A673 (cell line): ENCODE results near the gene TOMM5. TPM values are rescaled to one million over a fixed set of nuclear protein-coding genes. Genes with fewer than 3 reads are reported as not detected.

Source experiments
- BruUV-seq: library from RNA; stranded (reverse); fragments of 400-500 nt; replicated peaks from 2 replicates; lab custom pipeline; 2021; lab: Mats Ljungman, UMichigan
- CTCF ChIA-PET: fragments of 300-600 bp; sonication (Branson Sonifier 250); formaldehyde crosslinking; loops from one replicate; lab custom pipeline; 2022; ENCODE audit warnings: antibody characterized with exemption; lab: Charles Lee
- POLR2A ChIA-PET: fragments of 300-600 bp; sonication (Branson Sonifier 250); formaldehyde crosslinking; loops from one replicate; lab custom pipeline; 2022; ENCODE audit warnings: antibody characterized with exemption; ENCODE audit not compliant: low non-redundant PET; lab: Charles Lee
- DNase-seq: peaks from one replicate; pipeline ENCODE4 v3.0.0-alpha.2; 2015; ENCODE audit warnings: low spot score
- H3K27ac ChIP-seq: fragments of 200-600 bp; sonication (generic); 2 replicates; pipeline ENCODE4 v1.5.1; 2016; ENCODE audit warnings: mixed run types, low read depth, mild to moderate bottlenecking, mixed read lengths, antibody characterized with exemption, low read length; ENCODE audit not compliant: poor library complexity, severe bottlenecking
- H3K27me3 ChIP-seq: fragments of 200-600 bp; sonication (generic); replicated peaks from 2 replicates; pipeline ENCODE4 v1.6.1; 2017; ENCODE audit warnings: mixed run types, low read depth, mild to moderate bottlenecking, mixed read lengths, antibody characterized with exemption, low read length; ENCODE audit not compliant: insufficient read depth, poor library complexity
- H3K36me3 ChIP-seq: fragments of 200-600 bp; sonication (generic); 2 replicates; pipeline ENCODE4 v1.6.1; 2016; ENCODE audit warnings: mixed run types, mild to moderate bottlenecking, mixed read lengths, antibody characterized with exemption, low read length; ENCODE audit not compliant: insufficient read depth, poor library complexity, severe bottlenecking
- H3K4me1 ChIP-seq: fragments of 200-600 bp; sonication (generic); 2 replicates; pipeline ENCODE4 v1.6.1; 2017; ENCODE audit warnings: mixed run types, mild to moderate bottlenecking, mixed read lengths, antibody characterized with exemption, low read length; ENCODE audit not compliant: insufficient read depth, poor library complexity, severe bottlenecking
- H3K4me3 ChIP-seq: fragments of 200-600 bp; sonication (generic); 2 replicates; pipeline ENCODE4 v1.5.1; 2016; ENCODE audit warnings: low read depth, mixed run types, mild to moderate bottlenecking, mixed read lengths, low read length; ENCODE audit not compliant: poor library complexity, severe bottlenecking
- H3K9me3 ChIP-seq: fragments of 200-600 bp; sonication (generic); 2 replicates; pipeline ENCODE4 v1.6.1; 2016; ENCODE audit warnings: mixed run types, low read depth, mild to moderate bottlenecking, mixed read lengths, antibody characterized with exemption, low read length; ENCODE audit not compliant: poor library complexity, severe bottlenecking
- EZH2 ChIP-seq: fragments of 200-600 bp; sonication (generic); IDR thresholded peaks from 2 replicates; pipeline ENCODE4 v1.6.1; 2017; ENCODE audit warnings: borderline replicate concordance, low read depth, mild to moderate bottlenecking, mixed read lengths, antibody characterized with exemption, low read length; ENCODE audit not compliant: poor library complexity, severe bottlenecking
- intact Hi-C: fragments of 100-400 bp; cut with micrococcal nuclease; formaldehyde crosslinking; loops from one replicate; pipeline ENCODE4 v1.10.0; 2022; ENCODE audit not compliant: unreplicated experiment
- total RNA-seq: library from RNA; stranded (reverse); gene quantifications from 2 replicates; pipeline ENCODE4 v1.2.3, GENCODE V29; 2021
- TF ChIP-seq, protein P1 (sequence below): fragments of 300-800, 200-600 bp; sonication (generic); conservative IDR thresholded peaks from 2 replicates; pipeline ENCODE4 v1.5.1; 2017; ENCODE audit warnings: low read depth, mild to moderate bottlenecking, antibody characterized with exemption, low read length, moderate library complexity, mixed read lengths

TOMM5 gene
- total RNA-seq, 1 experiment from 2014 or later, result 247 TPM

DNA sequence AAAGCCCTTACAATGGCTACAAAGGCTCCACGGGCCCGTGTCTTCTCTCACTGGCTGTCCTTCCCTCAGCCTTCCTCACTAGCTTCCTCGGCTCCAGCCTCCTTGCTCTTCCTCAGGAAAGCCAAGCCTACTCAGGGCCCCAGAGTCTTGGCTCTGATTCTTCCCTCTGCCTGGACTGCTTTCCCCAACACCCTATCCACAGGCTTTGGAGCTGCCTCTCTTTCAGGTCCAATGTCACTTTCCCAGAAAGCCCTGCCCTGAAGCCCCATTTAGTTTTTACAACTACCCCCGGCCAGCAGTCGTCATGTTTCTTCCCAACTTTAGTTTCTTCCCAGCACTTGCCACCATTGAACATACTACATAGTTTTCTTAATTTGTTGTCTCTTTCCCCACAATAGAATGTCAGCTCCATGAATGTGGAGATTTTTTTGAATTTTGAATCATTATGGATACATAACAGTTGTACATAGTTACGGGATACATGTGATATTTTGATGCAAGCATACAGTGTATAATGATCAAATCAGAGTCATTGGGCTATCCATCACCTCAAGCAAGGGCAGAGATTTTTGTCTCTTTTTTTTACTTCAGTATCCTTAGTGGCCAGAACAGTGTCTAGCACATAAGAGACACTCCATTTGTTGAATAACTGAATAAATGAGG lies 17.5 kb upstream of the TOMM5 start:
- Histone ChIP-seq H3K4me1 (no peaks in the 10 kb centered on the region), H3K36me3 (no peaks in the 10 kb centered on the region), H3K4me3 (no peak overlapping the region), H3K9me3 (no peaks in the 10 kb centered on the region), H3K27me3 (peaks cover 5% of the 10 kb centered on the region), H3K27ac (no peak overlapping the region)
- POLR2A ChIA-PET, result no interaction called here
- TF ChIP-seq, protein P1, sequence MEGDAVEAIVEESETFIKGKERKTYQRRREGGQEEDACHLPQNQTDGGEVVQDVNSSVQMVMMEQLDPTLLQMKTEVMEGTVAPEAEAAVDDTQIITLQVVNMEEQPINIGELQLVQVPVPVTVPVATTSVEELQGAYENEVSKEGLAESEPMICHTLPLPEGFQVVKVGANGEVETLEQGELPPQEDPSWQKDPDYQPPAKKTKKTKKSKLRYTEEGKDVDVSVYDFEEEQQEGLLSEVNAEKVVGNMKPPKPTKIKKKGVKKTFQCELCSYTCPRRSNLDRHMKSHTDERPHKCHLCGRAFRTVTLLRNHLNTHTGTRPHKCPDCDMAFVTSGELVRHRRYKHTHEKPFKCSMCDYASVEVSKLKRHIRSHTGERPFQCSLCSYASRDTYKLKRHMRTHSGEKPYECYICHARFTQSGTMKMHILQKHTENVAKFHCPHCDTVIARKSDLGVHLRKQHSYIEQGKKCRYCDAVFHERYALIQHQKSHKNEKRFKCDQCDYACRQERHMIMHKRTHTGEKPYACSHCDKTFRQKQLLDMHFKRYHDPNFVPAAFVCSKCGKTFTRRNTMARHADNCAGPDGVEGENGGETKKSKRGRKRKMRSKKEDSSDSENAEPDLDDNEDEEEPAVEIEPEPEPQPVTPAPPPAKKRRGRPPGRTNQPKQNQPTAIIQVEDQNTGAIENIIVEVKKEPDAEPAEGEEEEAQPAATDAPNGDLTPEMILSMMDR, result no peak
- TF ChIP-seq EZH2, result no peak
- CTCF ChIA-PET, result no interaction called here
- intact Hi-C loops, result loop anchor here (5.0 to 10.0 kb wide), 2 partner anchors 55 to 132 kb away; no protein-coding TSS in a partner anchor
- DNase-seq, result no peak
- no TSS peak for BruUV-seq

DNA sequence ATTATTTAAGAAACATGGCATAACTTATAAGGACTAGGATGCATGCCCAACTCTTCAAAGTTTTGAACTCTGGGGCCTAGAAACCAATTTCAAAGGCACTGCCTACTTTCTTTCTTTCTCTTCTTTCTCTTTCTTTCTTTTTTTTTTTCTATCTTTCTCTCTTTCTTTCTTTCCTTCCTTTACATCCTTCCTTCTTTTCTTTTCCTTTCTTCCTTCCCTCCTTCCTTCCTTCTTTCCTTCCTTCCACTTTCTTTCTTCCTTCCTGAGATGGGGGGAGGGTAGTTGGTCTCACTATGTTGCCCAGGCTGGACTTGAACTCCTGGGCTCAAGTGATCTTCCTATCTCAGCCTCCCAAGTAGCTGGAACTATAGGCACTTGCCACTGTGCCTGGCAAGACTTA lies 15.9 kb upstream of the TOMM5 start:
- H3K9me3 ChIP-seq, result no peaks in the 10 kb centered on the region
- H3K4me1 ChIP-seq, result no peaks in the 10 kb centered on the region
- intact Hi-C loops, result loop anchor here (5.0 to 10.0 kb wide), 2 partner anchors 57 to 134 kb away; no protein-coding TSS in a partner anchor
- ChIA-PET POLR2A (no interaction called here), CTCF (no interaction called here)
- no TSS peak for BruUV-seq
- TF ChIP-seq, protein P1, result no peak
- no peak for TF ChIP-seq EZH2
- no peak for DNase-seq
- H3K36me3 ChIP-seq, result no peaks in the 10 kb centered on the region
- H3K4me3 ChIP-seq, result no peak overlapping the region
- no peak overlapping the region for H3K27ac ChIP-seq
- H3K27me3 ChIP-seq, result peaks cover 11% of the 10 kb centered on the region

DNA sequence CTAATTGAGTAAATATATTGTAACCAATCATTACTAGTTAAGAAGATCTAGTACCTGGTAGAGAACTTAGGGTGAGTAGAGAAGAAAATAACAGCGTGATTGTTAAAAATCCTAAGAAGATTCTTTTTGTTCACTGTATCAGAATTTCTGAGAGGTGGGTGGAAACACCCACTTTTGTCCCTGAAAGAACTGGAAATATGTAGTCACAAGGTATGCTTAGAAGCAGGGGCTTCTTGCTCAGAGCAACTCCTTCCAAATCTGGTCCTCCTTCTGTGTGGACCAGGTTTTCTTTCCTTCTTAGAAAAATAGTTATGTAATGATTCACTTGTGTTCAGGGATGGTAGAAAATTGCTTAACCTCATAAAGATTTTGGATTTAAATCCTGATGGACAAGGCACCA lies 11.9 kb upstream of the TOMM5 start:
- H3K4me3 ChIP-seq, result no peak overlapping the region
- POLR2A ChIA-PET, result no interaction called here
- no peaks in the 10 kb centered on the region for H3K36me3 ChIP-seq
- peaks cover 11% of the 10 kb centered on the region for H3K27me3 ChIP-seq
- H3K4me1 ChIP-seq, result no peaks in the 10 kb centered on the region
- DNase-seq, result no peak
- TF ChIP-seq EZH2, result no peak
- TF ChIP-seq, protein P1, result no peak
- intact Hi-C loops, result loop anchor here (10.0 kb wide), 1 partner anchor 61 kb away; no protein-coding TSS in a partner anchor
- no peaks in the 10 kb centered on the region for H3K9me3 ChIP-seq
- CTCF ChIA-PET, result no interaction called here
- BruUV-seq, result no TSS peak
- H3K27ac ChIP-seq, result no peak overlapping the region
